Measurements from ENCODE around the gene LARGE2. TPM values are rescaled to one million over a fixed set of nuclear protein-coding genes. Genes with fewer than 3 reads are reported as not detected.

Gene LARGE2
- total RNA-seq, 3 donors from 2014 or later (not counting 1 experiment from before 2014, with no cell fraction given): 0.40 to 1.7 (median 1.0) TPM

DNA sequence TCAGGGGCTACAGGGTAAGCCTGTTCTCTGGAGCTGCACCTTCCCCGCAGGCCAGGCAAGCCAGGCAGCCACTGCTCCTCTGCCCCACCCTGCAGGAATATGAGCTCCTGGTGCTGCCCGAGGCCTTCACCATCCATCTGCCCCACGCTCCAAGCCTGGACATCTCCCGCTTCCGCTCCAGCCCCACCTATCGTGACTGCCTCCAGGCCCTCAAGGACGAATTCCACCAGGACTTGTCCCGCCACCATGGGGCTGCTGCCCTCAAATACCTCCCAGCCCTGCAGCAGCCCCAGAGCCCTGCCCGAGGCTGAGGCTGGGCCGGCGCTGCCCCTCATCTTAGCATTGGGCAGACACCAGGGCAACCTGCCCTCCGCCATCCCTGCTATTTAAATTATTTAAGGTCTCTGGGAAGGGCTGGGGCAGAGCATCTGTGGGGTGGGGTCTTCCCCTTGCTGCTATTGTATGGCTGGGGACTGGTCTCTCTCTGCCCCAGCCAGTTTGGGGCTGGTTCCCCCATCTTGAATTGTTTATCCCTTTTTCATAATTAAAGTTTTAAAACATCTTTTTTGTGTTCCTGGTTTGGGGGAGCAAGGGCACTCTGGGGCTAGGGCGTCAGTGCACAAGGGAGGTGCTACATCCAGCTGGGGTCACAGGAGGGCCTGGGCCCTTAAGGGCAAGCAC is 6.2 kb downstream of the LARGE2 start:
- TF ChIP-seq CTCF (IDR thresholded peaks at IDR 0.05): no peak
- intact Hi-C loops (cut with micrococcal nuclease): no loop called here
- peak overlapping the region; percentile 86 for H3K27ac ChIP-seq (ENCODE audit: low read length)
- H3K4me1 Mint-ChIP-seq: peaks cover 36 to 37% of the 10 kb centered on the region in 2 donors
- H3K36me3 Mint-ChIP-seq: no peaks in the 10 kb centered on the region
- DNase-seq (no peak), ATAC-seq (no peak)
- H3K27me3 ChIP-seq (ENCODE audit: control insufficient read depth, insufficient read depth, low read length): no peaks in the 10 kb centered on the region
- no peak overlapping the region for H3K4me3 Mint-ChIP-seq
- H3K9me3 ChIP-seq (ENCODE audit: control insufficient read depth, insufficient read depth, low read length): no peaks in the 10 kb centered on the region
- H3K27ac Mint-ChIP-seq: peak overlapping the region in 1 of 2 donors; percentile 86
- H3K9me3 Mint-ChIP-seq: no peaks in the 10 kb centered on the region
- H3K4me3 ChIP-seq (ENCODE audit: low read length): no peak overlapping the region
- H3K27me3 Mint-ChIP-seq (ENCODE audit: low read depth in 2 of 2): peaks cover 6% of the 10 kb centered on the region in 2 donors
- H3K4me1 ChIP-seq (ENCODE audit: control insufficient read depth, insufficient read depth, low read length): peaks cover 57% of the 10 kb centered on the region
- peaks cover 13% of the 10 kb centered on the region for H3K36me3 ChIP-seq (ENCODE audit: control insufficient read depth, insufficient read depth, low read length)
- WGBS (ENCODE audit: insufficient coverage): 93% methylated on average over 13 of the region's 13 CpGs

- Histone ChIP-seq H3K4me1 (ENCODE audit: control insufficient read depth, insufficient read depth, low read length) (peaks cover 66% of the 10 kb centered on the region), H3K36me3 (ENCODE audit: control insufficient read depth, insufficient read depth, low read length) (peaks cover 22% of the 10 kb centered on the region), H3K4me3 (ENCODE audit: low read length) (peak overlapping the region; percentile 31), H3K27me3 (ENCODE audit: control insufficient read depth, insufficient read depth, low read length) (no peaks in the 10 kb centered on the region), H3K27ac (ENCODE audit: low read length) (peak overlapping the region; percentile 86), H3K9me3 (ENCODE audit: control insufficient read depth, insufficient read depth, low read length) (no peaks in the 10 kb centered on the region)
- no peak for TF ChIP-seq CTCF (IDR thresholded peaks at IDR 0.05)
- peak overlapping the region; percentile 72 for H3K4me3 Mint-ChIP-seq
- intact Hi-C loops (cut with micrococcal nuclease): no loop called here
- H3K4me1 Mint-ChIP-seq: peaks cover 30% of the 10 kb centered on the region in 2 donors
- H3K27me3 Mint-ChIP-seq (ENCODE audit: low read depth in 2 of 2): no peaks in the 10 kb centered on the region
- no peak for DNase-seq
- 58% methylated on average over 10 of the region's 10 CpGs for WGBS (ENCODE audit: insufficient coverage)
- peak; percentile 31 to 40 (median 38) for ATAC-seq
- H3K9me3 Mint-ChIP-seq: no peaks in the 10 kb centered on the region
- peak overlapping the region; percentile 86 to 95 for H3K27ac Mint-ChIP-seq
- no peaks in the 10 kb centered on the region for H3K36me3 Mint-ChIP-seq
Observed at GRCh38 chr11:45929486-45930030, 7.1 kb downstream of the LARGE2 start.

DNA sequence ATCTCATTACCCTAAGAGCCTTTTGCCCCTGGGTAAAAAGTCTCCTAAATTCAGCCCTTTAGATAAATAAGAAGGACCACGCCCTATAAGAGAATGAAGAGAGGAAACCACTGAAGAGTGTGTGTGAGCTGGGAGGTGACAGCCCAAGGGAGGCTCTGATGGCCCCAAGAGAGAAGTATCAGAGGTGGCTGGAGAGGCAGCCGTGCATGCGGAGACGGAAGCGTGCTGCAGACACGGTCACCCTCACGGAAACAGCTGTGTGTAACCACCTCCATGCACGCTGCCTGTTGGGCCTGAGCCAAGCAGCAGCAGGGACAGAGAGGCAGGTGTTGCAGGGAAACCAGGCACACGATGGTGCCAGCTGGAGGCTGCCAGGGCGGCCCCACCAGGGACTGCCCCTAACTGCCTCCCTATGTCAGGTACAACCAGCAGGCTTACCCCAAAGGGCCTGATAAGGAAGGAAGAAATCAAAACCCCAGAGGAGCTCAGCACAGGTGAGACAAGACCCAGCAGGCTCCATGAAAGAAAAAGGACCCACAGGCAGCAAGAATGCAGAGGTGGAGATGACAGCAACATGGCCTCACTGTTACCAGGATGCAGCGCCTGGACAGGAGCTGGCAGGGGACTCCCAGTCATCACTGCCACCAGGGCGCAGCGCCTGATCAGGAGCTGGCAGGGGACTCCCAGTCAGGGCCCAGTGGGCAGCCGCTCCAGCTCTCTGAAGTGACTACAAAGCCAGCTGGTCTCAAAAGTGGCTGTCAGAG is 7.8 kb downstream of the LARGE2 start:
- H3K4me3 Mint-ChIP-seq: peak overlapping the region; percentile 72
- Histone ChIP-seq H3K27me3 (ENCODE audit: control insufficient read depth, insufficient read depth, low read length) (no peaks in the 10 kb centered on the region), H3K4me3 (ENCODE audit: low read length) (peak overlapping the region; percentile 31), H3K27ac (ENCODE audit: low read length) (peak overlapping the region; percentile 86), H3K36me3 (ENCODE audit: control insufficient read depth, insufficient read depth, low read length) (peaks cover 28% of the 10 kb centered on the region), H3K9me3 (ENCODE audit: control insufficient read depth, insufficient read depth, low read length) (no peaks in the 10 kb centered on the region), H3K4me1 (ENCODE audit: control insufficient read depth, insufficient read depth, low read length) (peaks cover 72% of the 10 kb centered on the region)
- intact Hi-C loops (cut with micrococcal nuclease): no loop called here
- WGBS (ENCODE audit: insufficient coverage): 26% methylated on average over 14 of the region's 14 CpGs
- H3K9me3 Mint-ChIP-seq: no peaks in the 10 kb centered on the region
- peak in 1 of 2 donors; percentile 68 for DNase-seq
- H3K27ac Mint-ChIP-seq: peak overlapping the region; percentile 86 to 95
- H3K27me3 Mint-ChIP-seq (ENCODE audit: low read depth in 2 of 2): no peaks in the 10 kb centered on the region
- no peaks in the 10 kb centered on the region for H3K36me3 Mint-ChIP-seq
- TF ChIP-seq CTCF (IDR thresholded peaks at IDR 0.05): no peak
- peak; percentile 77 to 86 (median 85) for ATAC-seq
- peaks cover 30% of the 10 kb centered on the region in 2 donors for H3K4me1 Mint-ChIP-seq
